ENCODE results near the gene ST3GAL3.

- TF ChIP-seq EZH2 (IDR thresholded peaks at IDR 0.05; ENCODE audit: borderline replicate concordance, low read depth, low read length, severe bottlenecking) = no peak
- TF ChIP-seq, protein P1, sequence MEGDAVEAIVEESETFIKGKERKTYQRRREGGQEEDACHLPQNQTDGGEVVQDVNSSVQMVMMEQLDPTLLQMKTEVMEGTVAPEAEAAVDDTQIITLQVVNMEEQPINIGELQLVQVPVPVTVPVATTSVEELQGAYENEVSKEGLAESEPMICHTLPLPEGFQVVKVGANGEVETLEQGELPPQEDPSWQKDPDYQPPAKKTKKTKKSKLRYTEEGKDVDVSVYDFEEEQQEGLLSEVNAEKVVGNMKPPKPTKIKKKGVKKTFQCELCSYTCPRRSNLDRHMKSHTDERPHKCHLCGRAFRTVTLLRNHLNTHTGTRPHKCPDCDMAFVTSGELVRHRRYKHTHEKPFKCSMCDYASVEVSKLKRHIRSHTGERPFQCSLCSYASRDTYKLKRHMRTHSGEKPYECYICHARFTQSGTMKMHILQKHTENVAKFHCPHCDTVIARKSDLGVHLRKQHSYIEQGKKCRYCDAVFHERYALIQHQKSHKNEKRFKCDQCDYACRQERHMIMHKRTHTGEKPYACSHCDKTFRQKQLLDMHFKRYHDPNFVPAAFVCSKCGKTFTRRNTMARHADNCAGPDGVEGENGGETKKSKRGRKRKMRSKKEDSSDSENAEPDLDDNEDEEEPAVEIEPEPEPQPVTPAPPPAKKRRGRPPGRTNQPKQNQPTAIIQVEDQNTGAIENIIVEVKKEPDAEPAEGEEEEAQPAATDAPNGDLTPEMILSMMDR (IDR thresholded peaks at IDR 0.05; ENCODE audit: extremely low read depth in 1 of 2, insufficient read depth in 1 of 2, low read depth in 1 of 2, low read length in 2 of 2) = no peak
- TF ChIP-seq POLR2AphosphoS5 (IDR thresholded peaks at IDR 0.05; ENCODE audit: insufficient read depth, low read depth, low read length) = no peak
- no peak for TF ChIP-seq POLR2A (IDR thresholded peaks at IDR 0.05; ENCODE audit: low read depth, low read length)
- TF ChIP-seq MYC (IDR thresholded peaks at IDR 0.05; ENCODE audit: low read depth, low read length) = no peak
- no peak for TF ChIP-seq JUN (IDR thresholded peaks at IDR 0.05; ENCODE audit: borderline replicate concordance, insufficient read depth, insufficient read length, low read depth)
Measured at GRCh38 chr1:43802356-43802980, 95.1 kb downstream of the ST3GAL3 start.
